Stimulated activated CD4-positive, alpha-beta T cell treated with anti-CD3 and anti-CD28 coated beads, TNF-alpha, amount 100 ng/mL, for 24 hours (primary cell): Measurements from ENCODE around the gene CASP7.

ENCODE experiments used
- DNase-seq, 3 experiments: peaks; one replicate each; pipeline ENCODE4 v3.0.0-alpha.2; 2020; ENCODE audit warnings: low read depth in 3 of 3

Gene CASP7

DNA sequence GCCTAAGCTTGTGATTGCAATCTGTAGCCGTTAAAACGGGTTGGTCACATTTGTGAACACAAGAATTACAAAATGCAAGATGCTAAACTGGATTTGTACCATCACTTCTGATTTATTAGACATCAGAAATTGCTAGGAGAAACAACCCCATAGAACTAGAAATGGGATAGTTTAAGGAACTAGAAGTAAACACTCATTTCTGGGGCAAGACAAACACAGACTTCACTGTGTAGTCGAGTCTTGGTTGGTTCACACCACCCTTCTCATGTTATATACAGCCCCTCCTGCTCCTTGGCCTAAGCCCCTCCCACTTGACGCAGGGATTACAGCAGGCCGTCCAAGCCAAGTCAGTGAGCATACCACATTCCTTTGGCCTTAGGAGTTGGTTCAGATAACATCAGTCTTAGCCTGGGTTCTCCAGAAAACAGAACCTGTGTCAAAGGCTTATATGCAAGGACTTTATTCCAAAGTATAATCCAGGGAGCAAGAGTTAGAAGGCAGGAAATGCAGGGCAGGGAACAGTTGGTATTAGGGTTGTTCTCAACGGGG lies 13.8 kb upstream of the CASP7 start:
- no peak for DNase-seq

- no peak for DNase-seq
Measured at GRCh38 chr10:113666682-113667252, 12.9 kb upstream of the CASP7 start.

GRCh38 chr10:113680190-113681111 lies 739 bp downstream of the CASP7 start:
- DNase-seq = peak in 1 of 3 experiments; percentile 10

GRCh38 chr10:113681533-113682470 lies 2.1 kb downstream of the CASP7 start:
- DNase-seq = peak in 1 of 3 experiments; percentile 11

- no peak for DNase-seq
Measured at GRCh38 chr10:113683300-113683699, 3.6 kb downstream of the CASP7 start.

DNA sequence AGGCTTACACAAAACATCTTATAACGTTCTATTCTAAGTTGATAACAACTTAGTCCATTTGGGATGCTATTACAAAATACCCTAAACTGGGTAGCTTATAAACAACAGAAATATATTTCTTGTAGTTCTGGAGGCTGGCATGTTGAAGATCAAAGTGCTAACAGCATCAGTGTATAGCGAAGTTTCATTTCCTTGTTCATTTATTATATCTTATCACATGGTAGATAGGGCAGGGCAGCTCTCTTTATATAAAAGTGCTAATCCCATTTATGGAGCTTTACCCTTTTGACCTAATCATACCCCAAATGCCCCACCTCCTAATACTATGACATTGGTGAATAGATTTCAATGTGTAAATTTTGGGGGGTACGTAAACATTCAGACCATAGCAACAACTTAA lies 6.3 kb downstream of the CASP7 start:
- no peak for DNase-seq

DNA sequence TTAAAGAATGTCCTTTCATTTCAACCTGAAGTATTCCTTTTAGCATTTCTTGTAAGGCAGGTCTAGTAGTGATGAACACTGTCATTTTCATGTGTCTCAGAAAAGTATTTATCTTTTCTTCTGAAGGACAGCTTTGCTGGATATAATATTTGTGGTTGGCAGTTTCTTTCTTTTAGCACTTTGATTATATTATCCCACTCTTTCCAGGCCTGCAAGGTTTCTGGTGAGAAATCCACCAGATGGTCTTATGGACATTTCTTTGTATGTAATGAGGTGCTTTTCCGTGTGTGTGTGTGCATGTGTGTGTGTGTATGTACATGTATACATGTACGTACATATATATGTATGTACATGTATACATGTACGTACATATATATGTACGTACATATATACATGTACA lies 7.3 kb downstream of the CASP7 start:
- no peak for DNase-seq

DNA sequence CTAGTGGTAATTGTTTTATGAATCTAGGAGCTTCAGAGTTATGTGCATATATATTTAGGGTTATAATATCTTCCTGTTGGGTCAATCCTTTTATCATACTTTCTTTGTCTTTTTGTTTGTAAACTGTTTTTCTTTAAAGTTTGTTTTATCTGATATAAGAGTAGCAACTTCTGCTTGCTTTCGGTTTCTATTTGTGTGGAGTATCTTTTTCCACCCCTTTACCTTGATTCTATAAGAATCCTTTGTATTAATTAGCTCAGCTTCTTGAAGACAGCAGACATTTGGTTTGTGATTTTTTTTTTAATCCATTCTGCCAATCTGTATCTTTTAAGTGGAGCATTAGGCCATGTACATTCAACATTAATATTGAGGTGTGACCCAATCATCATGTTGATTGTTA lies 9.3 kb downstream of the CASP7 start:
- no peak for DNase-seq

- no peak for DNase-seq
Measured at GRCh38 chr10:113689574-113689973, 9.9 kb downstream of the CASP7 start.

GRCh38 chr10:113690749-113691148 lies 11.0 kb downstream of the CASP7 start:
- DNase-seq = no peak

DNA sequence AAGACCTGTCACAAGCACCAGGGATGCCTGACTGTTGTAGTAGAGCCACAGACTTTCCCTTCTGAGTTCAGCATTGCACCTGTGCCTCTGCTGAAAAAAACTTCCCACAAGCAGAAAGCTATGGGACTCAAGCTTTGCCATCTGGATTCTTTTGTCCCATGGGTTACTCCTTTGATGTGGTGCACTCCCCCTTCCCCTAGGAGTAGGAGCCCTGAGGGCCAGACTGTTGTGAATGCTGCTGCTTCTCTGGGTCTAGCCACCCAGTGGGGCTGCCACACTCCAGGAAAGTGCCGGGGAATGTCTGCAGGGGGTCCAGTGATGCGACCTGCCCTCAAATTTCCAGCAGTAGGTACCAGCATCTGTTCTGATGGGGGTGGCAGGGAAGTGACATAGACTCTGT lies 11.7 kb downstream of the CASP7 start:
- no peak for DNase-seq

DNA sequence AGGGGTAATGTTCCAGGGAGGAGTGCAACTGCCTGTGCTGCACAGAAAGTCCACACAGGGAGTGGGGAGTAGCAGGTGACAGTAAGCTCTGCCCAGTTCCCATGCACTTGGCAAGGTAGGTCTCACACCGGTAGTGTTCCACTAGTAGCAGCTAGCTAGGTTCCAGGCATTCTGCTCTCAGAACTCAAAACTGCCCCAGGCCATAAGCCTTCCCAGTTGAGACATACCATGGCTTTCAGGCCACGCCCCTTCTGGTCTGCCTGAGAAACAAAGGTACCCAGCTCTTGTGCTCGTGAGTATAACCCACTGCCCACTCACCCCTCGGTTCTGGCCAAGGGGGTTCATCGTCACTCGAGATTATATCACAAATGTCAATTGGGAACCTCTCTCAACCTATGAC lies 12.6 kb downstream of the CASP7 start:
- DNase-seq = no peak

- DNase-seq = no peak
Measured at GRCh38 chr10:113693348-113693747, 13.6 kb downstream of the CASP7 start.

- DNase-seq = no peak
Measured at GRCh38 chr10:113695691-113696090, 16.0 kb downstream of the CASP7 start.

- DNase-seq = no peak
Measured at GRCh38 chr10:113697595-113697994, 17.9 kb downstream of the CASP7 start.

- no peak for DNase-seq
Measured at GRCh38 chr10:113704637-113705343, 25.1 kb downstream of the CASP7 start.

GRCh38 chr10:113705344-113705652 lies 25.6 kb downstream of the CASP7 start:
- DNase-seq = no peak

GRCh38 chr10:113706623-113707022 lies 26.9 kb downstream of the CASP7 start:
- DNase-seq = no peak

GRCh38 chr10:113708640-113709039 lies 28.9 kb downstream of the CASP7 start:
- DNase-seq = no peak

GRCh38 chr10:113709221-113709838 lies 29.6 kb downstream of the CASP7 start:
- no peak for DNase-seq

DNA sequence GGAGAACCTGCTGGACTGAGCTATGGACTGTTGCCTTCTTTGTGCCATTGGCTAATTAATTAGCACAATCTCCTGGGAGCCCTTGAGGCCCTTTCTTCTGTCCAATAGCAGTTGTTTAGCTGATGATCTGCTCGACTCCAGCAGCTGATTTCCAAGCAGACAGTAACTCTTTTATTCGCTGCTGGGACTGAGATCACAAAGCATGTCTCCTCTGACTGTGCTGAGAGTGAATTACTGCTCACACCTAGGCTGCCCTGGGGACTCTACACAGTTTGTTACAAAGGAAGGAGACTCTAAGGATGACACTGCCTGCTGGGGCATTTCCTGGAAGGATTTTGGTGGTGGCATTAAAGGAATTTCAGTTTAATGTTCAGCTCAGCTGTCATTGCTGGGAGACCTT lies 31.4 kb downstream of the CASP7 start:
- no peak for DNase-seq
